UCSD-AML1 (cell line): ENCODE data around the gene MBP.
"Not testable (repeated sequence)": the region's sequence is repeated elsewhere in the genome, so short reads cannot be mapped to it uniquely, and the experiment has no call there.

Experiments used
- DNase-seq: peaks from one replicate; lab custom pipeline; 2025; ENCODE audit not compliant: unreplicated experiment; lab: John Stamatoyannopoulos, UW

Gene MBP

GRCh38 chr18:76991021-76991688, 141.4 kb downstream of the MBP start:
- DNase-seq, result no peak

GRCh38 chr18:76990343-76991020, 142.1 kb downstream of the MBP start:
- not testable (repeated sequence) for DNase-seq

GRCh38 chr18:76989647-76990190, 142.9 kb downstream of the MBP start:
- DNase-seq, result no peak

GRCh38 chr18:76988827-76989646, 143.5 kb downstream of the MBP start:
- no peak for DNase-seq

- DNase-seq, result peak; percentile 38
Measured at GRCh38 chr18:76988031-76988826, 144.4 kb downstream of the MBP start.

- no peak for DNase-seq
Measured at GRCh38 chr18:76986406-76986805, 146.2 kb downstream of the MBP start.

- DNase-seq, result no peak
Measured at GRCh38 chr18:76985951-76986236, 146.7 kb downstream of the MBP start.

GRCh38 chr18:76985156-76985950, 147.2 kb downstream of the MBP start:
- no peak for DNase-seq

GRCh38 chr18:76984193-76985155, 148.1 kb downstream of the MBP start:
- DNase-seq, result no peak

- no peak for DNase-seq
Measured at GRCh38 chr18:76983613-76984051, 149.0 kb downstream of the MBP start.

- DNase-seq, result peak; percentile 72
Measured at GRCh38 chr18:76982841-76983583, 149.6 kb downstream of the MBP start.

- no peak for DNase-seq
Measured at GRCh38 chr18:76982038-76982437, 150.5 kb downstream of the MBP start.

GRCh38 chr18:76981396-76981968, 151.1 kb downstream of the MBP start:
- no peak for DNase-seq

- no peak for DNase-seq
Measured at GRCh38 chr18:76980663-76981395, 151.8 kb downstream of the MBP start.

- DNase-seq, result no peak
Measured at GRCh38 chr18:76979906-76980305, 152.7 kb downstream of the MBP start.

GRCh38 chr18:76979111-76979751, 153.4 kb downstream of the MBP start:
- no peak for DNase-seq

- DNase-seq, result no peak
Measured at GRCh38 chr18:76978616-76979015, 154.0 kb downstream of the MBP start.
